ENCODE measurements around the gene AGAP5.
"Not testable (repeated sequence)": the region's sequence is repeated elsewhere in the genome, so short reads cannot be mapped to it uniquely, and the experiment has no call there.

The AGAP5 gene

DNA sequence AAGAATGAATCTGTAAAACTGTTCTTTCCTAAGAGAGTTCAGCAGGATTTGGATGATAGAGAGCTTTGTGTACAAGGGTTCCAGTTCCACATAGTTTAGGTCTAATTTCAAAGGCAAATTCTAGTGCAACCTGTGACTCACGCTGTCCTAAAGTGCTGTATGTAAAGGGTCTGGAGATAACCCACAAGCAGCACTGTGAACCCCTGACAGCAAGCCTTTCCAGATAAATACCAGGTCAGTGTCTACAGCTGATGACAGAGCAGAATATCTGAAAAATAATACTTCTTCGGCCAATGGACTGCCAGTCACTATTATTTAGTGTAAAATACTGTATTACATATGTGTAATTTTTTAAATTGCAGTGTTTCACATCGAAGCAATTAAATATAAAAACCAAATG is 16.0 kb upstream of the AGAP5 start:
- not testable (repeated sequence) for DNase-seq

DNA sequence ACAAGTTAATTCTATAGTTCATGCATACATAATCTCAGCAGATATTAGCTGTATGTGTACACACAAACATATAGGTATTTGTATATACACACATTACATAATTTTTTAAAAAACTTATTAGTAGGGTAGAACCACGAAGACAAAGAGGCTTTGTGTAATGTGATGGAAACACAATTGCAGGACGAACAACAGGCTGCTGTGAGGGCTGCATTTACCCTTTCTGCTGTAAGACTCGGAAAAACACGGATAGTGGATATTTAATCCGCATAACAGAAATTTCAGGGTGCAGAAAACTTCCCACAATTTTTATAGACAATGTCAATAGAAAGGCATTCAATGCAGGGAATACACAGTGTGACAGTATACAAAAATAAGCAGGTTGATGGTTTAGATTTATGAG is 13.8 kb upstream of the AGAP5 start:
- not testable (repeated sequence) for DNase-seq

DNA sequence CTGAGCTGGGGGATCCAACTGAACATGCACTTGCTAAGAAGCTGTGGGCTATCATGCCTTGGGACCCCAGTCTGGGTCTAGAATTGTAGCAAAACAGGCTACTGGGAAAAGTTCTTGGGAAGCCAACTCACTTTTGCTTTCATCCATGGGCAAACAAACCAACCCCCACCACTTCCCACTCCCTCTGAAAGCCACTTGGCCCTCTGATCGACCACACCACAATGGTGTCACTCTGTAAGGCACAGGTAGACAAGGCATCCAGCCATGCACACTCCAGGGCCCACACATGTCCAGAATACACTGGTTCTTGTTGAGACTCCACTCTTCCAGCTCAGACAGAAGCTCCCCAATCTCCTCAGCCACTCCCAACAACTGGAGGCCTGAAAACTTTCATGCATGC is 10.2 kb upstream of the AGAP5 start:
- not testable (repeated sequence) for DNase-seq

DNA sequence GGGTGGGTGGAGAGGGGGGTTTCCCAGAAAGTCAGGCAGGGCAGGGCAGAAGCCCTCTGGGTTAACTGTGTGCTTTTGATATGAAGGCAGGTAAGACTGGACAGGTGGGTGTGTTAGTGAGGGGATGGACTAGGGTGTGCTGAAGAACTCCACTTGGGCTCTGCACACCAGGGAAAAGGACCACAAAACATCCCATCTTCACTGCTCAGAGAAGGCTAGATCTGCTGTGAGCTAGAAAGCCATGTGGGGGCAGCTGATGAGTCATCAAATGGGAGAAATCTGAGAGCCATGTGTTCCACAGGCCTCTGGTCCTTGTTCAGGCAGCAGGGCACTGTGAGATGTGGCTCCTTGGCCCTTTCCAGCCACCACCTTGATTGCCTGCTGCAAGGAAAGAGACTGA is 9.7 kb upstream of the AGAP5 start:
- not testable (repeated sequence) for DNase-seq

DNA sequence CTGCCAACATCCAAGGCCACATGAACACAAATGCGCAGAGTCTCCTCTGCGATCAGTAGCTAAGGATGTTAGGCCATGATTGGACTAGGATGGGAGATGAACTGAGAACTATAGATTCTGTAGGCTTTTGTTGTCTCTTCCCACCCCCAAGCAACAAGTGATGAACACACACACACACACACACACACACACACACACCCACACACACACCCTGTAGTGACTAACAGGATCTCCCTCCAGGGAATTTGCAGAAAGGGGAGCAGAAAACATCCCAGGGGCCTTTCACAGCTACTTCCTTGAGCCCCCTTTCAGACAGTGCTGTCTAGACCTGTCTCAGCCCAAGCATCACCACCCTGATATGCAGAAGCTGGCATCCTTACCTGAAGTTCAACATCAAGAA is 8.6 kb upstream of the AGAP5 start:
- DNase-seq, result not testable (repeated sequence)

DNA sequence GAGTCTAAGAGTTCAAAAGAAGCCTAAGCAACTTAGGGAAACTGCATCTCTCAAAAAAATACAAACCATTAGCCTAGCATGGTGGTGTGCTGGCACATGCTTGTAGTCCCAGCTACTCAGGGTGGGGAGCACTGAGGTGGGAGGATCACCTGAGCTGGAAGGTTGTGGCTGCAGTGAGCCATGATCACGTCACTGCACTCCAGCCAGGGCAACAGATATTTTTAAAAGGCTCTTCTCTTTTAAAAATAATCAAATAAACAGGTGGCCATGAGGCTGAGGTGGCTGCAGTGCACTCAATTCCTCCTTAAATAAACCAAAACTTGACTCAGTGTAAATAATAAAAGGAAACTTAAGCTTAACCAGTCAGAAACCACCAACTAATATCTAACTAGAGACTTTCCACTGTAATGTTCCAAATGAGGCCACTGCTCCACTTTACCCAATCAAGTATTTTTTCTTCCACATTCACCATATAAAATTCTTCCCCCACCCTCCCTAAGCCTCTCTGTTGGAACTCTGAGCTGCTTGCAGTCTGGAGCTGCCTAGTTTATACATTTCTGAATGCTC is 7.7 kb upstream of the AGAP5 start:
- not testable (repeated sequence) for DNase-seq

DNA sequence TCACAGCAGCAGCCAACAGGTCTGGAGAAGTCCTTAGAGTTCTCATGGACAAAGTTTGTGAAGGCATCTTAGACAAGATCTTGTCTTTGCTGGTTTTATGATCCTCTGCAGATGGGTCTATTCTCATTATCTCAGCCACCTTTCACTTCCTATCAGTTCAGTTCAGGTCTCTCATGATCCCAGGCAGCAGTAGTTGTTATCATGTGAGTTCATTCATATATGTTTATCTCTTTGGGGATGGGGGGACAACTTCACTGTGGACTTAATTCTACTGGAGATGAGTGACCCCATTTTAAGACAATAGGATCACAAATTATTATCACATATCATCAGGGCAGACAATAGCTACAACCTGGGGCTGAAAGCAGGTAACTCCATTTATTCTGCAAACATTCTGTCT is 6.0 kb upstream of the AGAP5 start:
- not testable (repeated sequence) for DNase-seq

DNA sequence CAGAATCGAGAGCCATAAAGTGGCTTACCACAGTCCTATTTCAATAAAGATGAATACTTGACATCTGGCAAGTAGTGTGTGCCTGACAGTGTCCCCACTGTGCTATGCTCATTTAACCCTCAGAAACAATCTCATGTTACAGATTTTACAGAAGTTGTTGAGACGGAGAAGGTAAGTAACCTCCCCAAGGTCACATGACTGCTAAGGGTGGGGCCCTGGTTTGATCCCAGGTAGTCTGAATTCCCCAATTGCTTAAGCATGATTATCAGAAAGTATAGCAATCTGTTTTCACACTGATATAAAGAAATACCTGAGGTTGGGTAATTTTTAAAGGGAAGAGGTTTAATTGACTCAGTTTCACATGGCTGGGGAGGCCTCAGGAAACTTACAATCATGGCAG is 910 bp upstream of the AGAP5 start:
- DNase-seq, result not testable (repeated sequence)

DNA sequence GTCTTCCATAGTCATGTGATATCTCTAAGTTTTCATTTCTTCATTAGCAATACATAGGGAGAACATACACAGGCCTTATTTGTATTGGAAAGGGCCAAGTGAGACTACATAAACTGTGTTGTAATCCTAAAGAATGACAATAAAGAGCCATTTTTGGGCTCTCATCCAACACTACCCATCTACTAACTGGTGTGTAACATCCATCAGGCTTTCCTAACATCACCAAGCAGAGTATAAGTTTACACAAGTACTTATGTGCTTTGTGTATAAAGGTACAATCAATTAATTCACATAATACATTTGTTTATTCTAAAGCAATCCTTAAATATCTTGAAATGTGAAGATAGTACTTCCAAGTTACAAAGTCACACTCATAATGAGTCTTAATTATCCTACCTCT is 2.6 kb downstream of the AGAP5 start:
- not testable (repeated sequence) for DNase-seq

DNA sequence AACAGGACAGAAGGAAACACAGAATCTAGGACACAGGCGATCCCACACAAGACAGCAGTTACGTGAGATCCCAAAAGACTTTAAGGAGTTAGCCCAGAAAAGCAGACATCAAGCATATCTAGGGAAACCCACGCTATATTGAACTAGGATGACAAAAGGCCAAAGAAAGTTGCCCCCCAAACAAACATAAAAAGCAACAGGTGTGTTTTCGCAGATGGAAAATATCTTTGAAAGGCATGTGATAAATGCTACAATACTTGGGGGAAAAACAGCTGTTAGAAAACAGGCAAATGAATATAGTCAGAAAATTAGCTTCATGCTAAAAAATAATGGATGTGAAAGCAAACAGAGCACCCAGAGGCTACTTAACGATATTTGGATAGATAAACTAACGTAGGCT is 7.2 kb downstream of the AGAP5 start:
- not testable (repeated sequence) for DNase-seq

DNA sequence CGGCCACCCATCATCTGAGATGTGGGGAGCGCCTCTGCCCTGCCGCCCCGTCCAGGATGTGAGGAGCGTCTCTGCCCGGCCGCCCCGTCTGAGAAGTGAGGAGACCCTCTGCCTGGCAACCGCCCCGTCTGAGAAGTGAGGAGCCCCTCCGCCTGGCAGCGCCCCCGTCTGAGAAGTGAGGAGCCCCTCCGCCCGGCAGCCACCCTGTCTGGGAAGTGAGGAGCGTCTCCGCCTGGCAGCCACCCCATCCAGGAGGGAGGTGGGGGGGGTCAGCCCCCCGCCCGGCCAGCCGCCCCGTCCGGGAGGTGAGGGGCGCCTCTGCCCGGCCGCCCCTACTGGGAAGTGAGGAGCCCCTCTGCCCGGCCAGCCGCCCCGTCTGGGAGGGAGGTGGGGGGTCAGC is 8.3 kb downstream of the AGAP5 start:
- not testable (repeated sequence) for DNase-seq

DNA sequence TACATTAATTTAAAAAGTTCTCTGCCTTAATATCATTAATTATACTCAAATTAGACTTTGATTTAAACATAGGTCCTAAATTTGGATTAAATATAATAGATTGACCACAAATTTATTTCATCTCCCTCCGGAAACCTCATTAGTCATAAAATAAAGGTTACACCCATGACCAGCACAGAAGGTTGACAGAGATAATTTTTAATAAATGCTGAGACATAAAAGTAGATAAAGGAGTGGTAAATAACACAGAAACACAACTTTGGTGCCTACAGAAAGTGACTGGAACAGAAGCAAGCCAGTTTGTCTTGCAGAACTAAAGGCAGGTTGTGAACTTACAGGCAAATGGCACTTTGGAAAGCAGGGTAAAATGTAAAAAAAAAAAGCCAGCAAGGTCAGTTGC is 10.3 kb downstream of the AGAP5 start:
- not testable (repeated sequence) for DNase-seq

DNA sequence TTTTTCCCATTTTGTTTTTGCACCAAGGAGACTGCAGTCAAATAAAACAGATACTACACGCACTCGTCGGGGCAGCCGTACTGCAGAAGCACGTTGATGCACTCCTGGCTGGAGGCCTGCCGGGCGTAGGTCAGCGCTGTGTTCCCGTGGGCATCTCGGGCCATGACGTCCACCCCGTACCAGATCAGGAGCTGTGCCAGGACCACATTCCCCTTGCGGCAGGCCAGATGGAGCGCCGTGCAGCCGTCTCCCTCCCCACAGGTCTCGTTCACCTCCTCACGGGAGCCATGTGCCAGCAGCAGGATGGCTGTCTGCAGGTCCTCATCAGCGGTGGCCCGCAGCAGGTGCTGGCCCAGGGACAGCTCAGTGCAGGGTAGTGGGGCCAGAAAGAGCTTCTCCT is 23.4 kb downstream of the AGAP5 start:
- not testable (repeated sequence) for DNase-seq

DNA sequence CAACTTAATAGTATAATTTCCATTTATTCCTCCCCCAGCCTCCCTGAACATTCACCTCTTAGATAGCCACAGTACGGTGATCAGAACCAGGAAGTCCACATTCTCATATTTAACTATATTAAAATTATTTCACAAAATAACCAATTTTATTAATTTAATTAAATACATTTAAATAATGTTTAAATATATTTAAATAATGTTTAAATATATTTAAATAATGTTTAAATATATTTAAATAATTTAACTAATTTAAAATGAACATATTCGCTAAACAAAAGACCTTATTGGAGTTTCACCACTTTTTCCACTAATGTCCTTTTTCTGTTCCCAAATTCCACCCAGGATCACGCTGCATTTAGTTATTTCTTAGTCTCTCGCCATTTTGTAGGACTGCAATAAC is 29.5 kb downstream of the AGAP5 start:
- DNase-seq, result not testable (repeated sequence)

DNA sequence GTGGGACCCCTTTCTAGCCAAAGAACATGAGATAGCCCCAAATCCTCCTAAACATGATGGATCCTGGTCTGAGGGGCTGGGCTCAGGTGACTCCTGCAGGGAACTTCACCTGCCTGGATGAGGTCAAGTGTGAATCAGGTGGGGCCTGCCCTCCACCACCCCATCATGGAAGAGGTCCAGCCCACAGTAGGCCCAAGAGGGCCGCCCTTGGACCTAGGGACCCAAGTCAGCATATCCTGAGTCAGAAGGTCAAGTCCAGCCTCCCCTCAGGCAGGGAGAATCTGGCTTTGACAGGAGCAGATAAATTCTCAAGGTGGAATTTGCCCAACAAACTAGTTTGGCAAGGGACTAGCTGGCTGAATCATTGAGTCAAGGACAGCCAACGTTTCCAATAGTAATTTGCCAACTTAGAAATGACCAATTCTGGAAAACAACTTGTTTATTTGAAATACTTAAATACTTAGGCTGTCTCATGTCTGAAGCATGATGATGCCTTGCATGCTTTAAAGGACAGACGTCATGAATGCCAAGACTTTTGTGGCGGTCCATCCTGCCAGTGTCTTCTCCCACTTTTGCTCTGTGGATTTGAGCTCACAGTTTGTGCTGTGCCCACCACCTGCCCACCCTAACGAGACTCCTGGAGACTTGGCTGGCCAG is 31.6 kb downstream of the AGAP5 start:
- not testable (repeated sequence) for DNase-seq

DNA sequence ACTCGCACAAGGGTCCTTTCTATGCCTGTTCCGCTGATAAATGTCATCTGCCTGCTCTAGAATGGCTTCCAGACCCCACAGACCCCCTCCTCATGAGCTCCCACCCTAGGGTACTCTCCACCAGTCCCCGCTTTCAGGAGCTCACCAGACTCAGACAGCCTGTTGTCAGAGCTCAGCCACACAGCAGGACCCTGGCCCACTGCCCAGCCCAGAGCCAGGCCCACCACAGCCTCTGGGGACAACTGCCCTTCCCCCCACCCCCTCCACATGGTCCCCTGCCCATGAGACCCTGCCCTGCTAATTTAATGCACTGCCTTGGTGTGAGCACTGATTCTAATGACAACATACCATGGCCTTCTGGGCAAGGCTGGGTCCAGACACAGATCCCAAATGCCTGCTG is 32.3 kb downstream of the AGAP5 start:
- DNase-seq, result not testable (repeated sequence)

DNA sequence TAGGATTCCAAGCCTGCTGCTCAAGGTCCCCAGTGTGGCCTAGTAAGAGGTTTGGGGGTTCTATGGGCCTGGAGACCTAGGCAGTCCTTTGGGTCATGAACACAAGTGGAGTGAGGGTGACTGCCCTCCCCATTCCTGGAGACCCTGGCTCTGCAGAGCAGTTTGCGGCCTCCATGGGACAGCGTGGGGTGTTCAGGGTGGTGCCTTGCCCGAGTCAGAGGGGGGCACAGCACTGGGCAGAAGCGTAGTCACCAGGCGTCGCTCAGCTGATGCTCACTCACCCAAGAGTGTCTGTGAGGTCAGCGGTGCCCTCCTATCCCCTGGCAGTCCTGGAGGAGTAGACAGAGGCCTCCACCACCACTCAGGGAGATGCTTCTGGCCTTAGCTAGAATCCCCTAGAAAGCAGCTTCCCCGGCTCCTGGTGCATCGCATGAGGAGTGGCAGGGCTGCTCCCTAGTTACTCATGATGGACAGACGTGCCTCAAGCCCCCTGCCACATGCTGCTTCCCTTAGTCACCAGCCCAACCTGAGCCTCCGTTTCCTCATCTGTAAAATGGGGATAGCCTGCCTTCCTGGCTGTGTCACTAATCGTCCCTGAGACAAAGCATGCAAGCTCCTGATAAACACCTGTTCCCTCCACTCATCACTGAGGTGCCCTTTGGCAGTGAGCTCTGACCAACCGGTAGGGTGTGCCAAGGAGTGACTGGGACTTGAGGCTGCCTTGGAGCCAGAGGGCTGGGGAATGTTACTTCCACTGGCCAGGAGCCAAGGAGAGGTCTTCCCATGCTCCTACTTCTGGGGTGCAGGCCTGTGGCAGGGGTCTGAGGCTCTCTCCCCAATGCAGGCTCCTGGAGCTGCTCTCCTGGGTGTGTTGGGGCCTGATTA is 33.5 kb downstream of the AGAP5 start:
- not testable (repeated sequence) for DNase-seq

DNA sequence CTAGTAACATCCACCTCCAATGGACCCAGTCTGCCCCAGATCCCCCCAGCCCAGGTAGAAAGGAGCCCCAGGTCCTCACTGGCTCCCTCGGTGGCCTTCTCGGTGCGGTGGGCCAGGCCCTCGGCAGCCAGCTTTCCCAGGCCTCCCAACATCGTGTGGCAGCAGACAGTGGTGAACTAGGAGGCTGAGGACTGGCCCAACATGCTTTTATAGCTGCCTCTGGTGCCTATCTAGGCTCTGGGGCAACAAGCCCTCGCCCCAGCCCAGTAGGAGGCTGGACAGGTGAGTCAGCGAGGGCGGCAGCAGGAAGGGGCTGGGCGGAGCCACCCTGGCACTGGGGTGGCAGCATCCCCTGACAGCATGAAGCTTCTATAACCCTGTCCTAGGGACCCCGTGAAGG is 34.3 kb downstream of the AGAP5 start:
- not testable (repeated sequence) for DNase-seq

DNA sequence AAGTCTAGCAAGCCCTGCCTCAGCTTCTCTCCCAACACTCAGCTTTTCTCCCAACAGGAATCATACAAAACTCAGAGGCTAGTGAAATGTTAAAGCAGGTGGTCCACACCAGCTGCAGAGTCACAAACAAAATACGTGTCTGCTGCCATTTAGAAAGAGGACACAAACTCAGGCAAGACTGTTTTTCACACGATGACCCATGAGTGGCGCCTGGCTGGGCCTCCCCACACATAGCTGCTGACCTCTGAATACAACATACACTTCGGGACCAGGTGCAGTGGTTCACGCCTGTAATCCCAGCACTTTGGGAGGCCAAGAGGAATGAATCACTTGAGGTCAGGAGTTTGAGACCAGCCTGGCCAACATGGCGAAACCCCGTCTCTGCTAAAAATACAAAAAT is 35.2 kb downstream of the AGAP5 start:
- DNase-seq, result not testable (repeated sequence)

DNA sequence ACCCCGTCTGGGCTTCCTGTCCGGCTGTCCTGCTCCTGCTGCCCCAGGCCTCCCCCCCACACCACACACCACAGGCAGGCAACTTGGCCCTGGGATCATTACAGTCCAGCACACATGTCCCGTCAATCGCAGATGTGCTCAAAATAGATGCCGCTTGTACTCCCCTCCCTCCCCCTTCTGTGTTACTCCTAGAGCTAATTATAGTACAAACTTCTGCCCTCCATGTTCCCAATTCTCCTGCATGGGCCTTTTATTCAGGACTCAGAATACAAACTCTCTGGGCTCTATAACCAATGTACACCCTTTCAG is 42.0 kb downstream of the AGAP5 start, which contains the start of gene SYNPO2L:
Gene SYNPO2L, minus strand, starts transcription at position 40 of the 309 bp plus-strand sequence. CDS start 107 bp downstream, outside the sequence.
- no peak for DNase-seq

DNA sequence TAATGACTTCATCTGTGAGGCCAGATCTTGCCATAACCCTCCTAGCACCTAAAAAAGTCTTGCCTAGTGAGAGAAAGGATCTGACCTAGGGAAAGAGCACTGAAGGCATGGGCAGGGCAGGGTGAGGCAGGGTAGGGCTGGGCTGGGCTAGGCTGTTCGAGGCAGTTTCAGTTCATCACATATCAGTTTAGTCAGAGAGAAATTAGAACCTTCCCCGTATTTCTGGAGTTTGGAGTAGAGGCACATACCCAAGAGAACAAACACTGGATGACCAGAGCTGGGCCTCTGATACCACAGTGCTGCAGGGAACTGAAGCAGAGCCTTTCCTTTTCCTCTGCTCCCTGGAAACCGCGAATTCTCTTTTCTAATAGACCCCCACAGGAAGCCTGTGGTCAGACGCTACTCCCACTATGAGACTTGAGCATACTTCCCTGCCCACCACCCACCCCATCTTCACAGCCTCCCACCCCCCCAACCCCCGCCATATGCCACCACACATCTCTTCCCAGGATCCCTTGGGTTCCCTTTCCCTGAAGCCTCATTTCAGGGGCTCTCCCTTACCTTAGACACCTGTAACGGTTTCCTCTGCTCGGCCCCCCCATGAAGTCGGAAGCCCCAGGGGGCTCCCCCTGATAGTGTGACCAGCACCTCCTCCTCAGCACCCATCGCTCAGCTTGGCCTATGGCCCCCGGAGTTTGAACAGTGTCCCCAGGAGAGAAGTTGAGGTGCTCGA is 42.5 kb downstream of the AGAP5 start:
- no peak for DNase-seq

DNA sequence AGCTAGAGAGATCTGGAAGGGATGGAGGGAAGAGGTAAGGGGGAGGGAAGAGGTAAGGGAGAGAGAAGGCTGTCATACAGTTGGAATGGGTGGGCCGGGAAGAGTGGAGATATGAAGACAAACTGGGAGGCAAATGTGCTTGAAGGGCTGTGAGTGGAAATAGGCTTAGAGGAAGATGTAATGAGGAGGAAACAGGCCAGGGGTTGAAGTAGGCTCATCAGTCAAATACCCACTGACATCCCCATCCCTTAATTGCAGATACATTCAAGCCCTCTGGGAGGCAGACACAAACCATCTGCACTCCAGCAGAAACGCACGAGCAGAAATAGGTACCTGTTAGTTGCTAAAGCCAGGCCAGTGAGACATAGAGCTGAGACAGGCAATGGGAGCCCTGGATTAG is 44.2 kb downstream of the AGAP5 start:
- DNase-seq, result no peak

DNA sequence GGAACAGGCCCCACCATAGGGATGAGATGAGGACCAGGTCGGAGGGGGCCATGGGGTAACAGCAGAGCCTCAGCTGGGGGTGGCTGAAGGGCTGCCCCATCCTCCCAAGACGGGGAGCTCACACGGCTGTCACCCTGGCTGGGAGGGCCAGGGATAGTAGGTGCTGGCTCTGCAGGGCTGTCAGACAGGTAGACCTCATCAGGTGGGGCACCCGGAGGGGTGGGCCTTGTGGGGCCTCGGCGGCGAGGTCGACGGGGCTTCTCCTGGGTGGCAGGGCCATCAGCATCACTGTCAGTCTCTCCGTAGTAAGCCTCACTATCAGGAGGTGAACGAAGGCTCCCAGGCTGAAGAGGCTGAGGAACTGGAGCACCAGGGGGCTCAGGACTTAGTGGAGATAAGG is 44.7 kb downstream of the AGAP5 start:
- DNase-seq, result no peak
